ENCODE results near the gene GNLY.

GNLY gene

DNA sequence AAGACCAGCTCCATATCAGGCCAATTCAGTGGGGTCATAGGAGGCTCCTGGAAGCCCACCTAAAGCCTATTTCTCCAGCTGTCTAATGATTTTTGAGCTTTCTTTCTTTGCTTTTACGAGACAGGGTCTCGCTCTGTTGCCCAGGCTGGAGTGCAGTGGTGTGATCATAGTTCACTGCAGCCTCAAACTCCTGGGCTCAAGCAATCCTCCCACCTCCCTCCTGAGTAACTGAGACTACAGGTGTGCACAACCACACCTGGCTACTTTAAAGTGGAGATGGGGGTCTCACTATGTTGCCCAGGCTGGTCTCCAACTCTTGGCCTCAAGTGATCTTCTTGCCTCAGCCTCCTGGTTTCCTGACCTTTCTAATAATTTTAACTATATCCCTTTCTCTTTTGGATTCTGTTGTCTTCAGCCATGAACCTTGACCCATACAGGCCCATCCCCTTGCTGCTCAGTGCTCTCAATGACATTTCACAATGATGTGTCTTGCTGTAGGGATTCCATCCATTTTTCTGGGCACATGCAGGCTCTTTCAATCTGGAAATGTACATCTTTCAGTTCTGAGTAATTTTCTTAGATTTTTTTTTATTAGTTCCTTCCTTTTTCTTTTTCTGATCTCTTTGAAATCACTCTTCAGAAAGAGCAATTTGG, 29.7 kb downstream of the GNLY start:
- Histone ChIP-seq H3K4me1 (ENCODE audit: control insufficient read depth in 2 of 2, insufficient read depth in 2 of 2, low read length in 2 of 2) (peaks cover 0 to 1% of the 10 kb centered on the region in 2 donors), H3K9ac (ENCODE audit: low read depth in 1 of 2, low read length in 2 of 2) (no peak overlapping the region), H3K9me3 (ENCODE audit: control insufficient read depth in 2 of 2, low read length in 2 of 2) (no peaks in the 10 kb centered on the region), H3K4me3 (ENCODE audit: low read length in 2 of 2) (no peak overlapping the region), H3K27ac (ENCODE audit: low read depth in 2 of 2, low read length in 2 of 2) (no peak overlapping the region), H3K27me3 (ENCODE audit: control insufficient read depth in 2 of 2, insufficient read depth in 2 of 2, low read length in 2 of 2) (peaks cover 0 to under 1% of the 10 kb centered on the region in 2 donors), H3K36me3 (ENCODE audit: control insufficient read depth in 2 of 2, insufficient read depth in 2 of 2, low read length in 2 of 2) (no peaks in the 10 kb centered on the region)

DNA sequence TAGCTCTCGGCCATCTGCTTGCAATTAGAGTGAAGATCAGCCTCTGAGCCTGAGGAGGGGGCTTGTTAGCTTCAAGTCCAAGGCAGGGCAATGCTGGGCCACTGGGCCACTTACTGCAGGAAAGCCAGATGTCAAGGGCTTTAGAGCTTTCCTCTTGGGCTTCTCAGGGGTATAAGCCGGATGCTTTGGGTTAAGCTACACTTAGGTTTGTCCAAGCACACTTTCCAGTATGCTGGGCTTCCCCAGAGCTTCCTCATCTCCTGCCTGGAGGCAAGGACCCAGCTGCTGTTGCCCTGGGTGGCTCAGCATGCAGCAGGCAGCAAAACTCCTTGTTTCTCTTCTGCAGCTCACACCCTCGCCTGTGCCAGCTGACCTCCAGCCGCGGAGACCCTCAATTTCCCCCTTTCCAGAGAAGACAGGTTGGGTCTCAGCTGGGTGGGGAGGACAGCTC, 30.6 kb downstream of the GNLY start:
- Histone ChIP-seq H3K4me1 (ENCODE audit: control insufficient read depth in 2 of 2, insufficient read depth in 2 of 2, low read length in 2 of 2) (peaks cover 0 to 2% of the 10 kb centered on the region in 2 donors), H3K27ac (ENCODE audit: low read depth in 2 of 2, low read length in 2 of 2) (no peak overlapping the region)

GRCh38 chr2:85725451-85725850, 31.3 kb downstream of the GNLY start:
- Histone ChIP-seq H3K4me1 (ENCODE audit: control insufficient read depth in 2 of 2, insufficient read depth in 2 of 2, low read length in 2 of 2) (peaks cover 0 to 2% of the 10 kb centered on the region in 2 donors), H3K27me3 (ENCODE audit: control insufficient read depth in 2 of 2, insufficient read depth in 2 of 2, low read length in 2 of 2) (peaks cover 0 to 1% of the 10 kb centered on the region in 2 donors), H3K4me3 (ENCODE audit: low read length in 2 of 2) (no peak overlapping the region), H3K9ac (ENCODE audit: low read depth in 1 of 2, low read length in 2 of 2) (no peak overlapping the region), H3K36me3 (ENCODE audit: control insufficient read depth in 2 of 2, insufficient read depth in 2 of 2, low read length in 2 of 2) (no peaks in the 10 kb centered on the region), H3K27ac (ENCODE audit: low read depth in 2 of 2, low read length in 2 of 2) (no peak overlapping the region), H3K9me3 (ENCODE audit: control insufficient read depth in 2 of 2, low read length in 2 of 2) (no peaks in the 10 kb centered on the region)

More for the DNA sequence above, 30.6 kb downstream of the GNLY start:
- Histone ChIP-seq H3K27me3 (ENCODE audit: control insufficient read depth in 2 of 2, insufficient read depth in 2 of 2, low read length in 2 of 2) (peaks cover 0 to 1% of the 10 kb centered on the region in 2 donors), H3K9ac (ENCODE audit: low read depth in 1 of 2, low read length in 2 of 2) (no peak overlapping the region), H3K9me3 (ENCODE audit: control insufficient read depth in 2 of 2, low read length in 2 of 2) (no peaks in the 10 kb centered on the region), H3K36me3 (ENCODE audit: control insufficient read depth in 2 of 2, insufficient read depth in 2 of 2, low read length in 2 of 2) (no peaks in the 10 kb centered on the region), H3K4me3 (ENCODE audit: low read length in 2 of 2) (no peak overlapping the region)

DNA sequence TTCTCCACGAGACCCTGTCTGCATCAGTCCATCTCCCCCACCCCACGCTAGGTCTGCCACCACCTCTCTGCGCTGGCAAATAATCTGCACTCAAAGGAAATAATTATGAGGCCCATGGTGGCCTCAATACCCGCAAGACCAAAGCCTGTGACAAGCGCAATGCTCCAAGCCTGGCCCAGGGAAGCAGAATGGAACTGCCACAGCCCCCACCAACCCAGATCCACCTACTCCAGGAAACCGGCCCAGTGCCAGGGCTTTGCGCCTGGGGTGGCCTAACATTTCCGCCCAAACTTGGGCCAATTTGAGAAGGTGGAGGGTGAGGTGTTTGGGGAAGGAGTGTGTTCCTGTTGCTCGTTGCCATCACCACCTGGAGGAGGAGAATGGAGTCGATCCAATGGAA, 33.6 kb downstream of the GNLY start:
- Histone ChIP-seq H3K27ac (ENCODE audit: low read depth in 2 of 2, low read length in 2 of 2) (no peak overlapping the region), H3K4me3 (ENCODE audit: low read length in 2 of 2) (no peak overlapping the region), H3K9ac (ENCODE audit: low read depth in 1 of 2, low read length in 2 of 2) (no peak overlapping the region), H3K4me1 (ENCODE audit: control insufficient read depth in 2 of 2, insufficient read depth in 2 of 2, low read length in 2 of 2) (peaks cover 0 to 2% of the 10 kb centered on the region in 2 donors), H3K9me3 (ENCODE audit: control insufficient read depth in 2 of 2, low read length in 2 of 2) (no peaks in the 10 kb centered on the region), H3K36me3 (ENCODE audit: control insufficient read depth in 2 of 2, insufficient read depth in 2 of 2, low read length in 2 of 2) (no peaks in the 10 kb centered on the region), H3K27me3 (ENCODE audit: control insufficient read depth in 2 of 2, insufficient read depth in 2 of 2, low read length in 2 of 2) (peaks cover 0 to 1% of the 10 kb centered on the region in 2 donors)

DNA sequence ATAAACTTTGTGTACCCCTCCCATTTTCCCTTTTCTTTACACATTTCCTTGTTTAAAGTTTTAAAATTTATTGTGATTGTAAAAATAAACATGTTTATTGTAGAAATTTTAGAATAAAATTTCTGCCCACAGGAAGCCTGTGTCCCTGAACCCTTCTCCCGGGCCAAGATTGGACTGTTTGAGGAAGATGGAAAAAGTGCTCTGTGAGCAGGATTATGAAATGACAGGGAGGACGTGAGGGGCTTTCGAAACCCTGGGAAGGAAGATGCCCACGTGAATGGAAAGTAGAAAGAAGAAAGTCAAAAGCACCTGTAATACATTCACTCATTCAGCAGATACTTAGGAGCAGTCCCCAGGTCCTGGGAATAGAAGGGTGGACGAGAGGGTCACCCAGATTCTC, 34.2 kb downstream of the GNLY start:
- Histone ChIP-seq H3K9me3 (ENCODE audit: control insufficient read depth in 2 of 2, low read length in 2 of 2) (no peaks in the 10 kb centered on the region), H3K36me3 (ENCODE audit: control insufficient read depth in 2 of 2, insufficient read depth in 2 of 2, low read length in 2 of 2) (no peaks in the 10 kb centered on the region), H3K27ac (ENCODE audit: low read depth in 2 of 2, low read length in 2 of 2) (no peak overlapping the region), H3K9ac (ENCODE audit: low read depth in 1 of 2, low read length in 2 of 2) (no peak overlapping the region), H3K4me1 (ENCODE audit: control insufficient read depth in 2 of 2, insufficient read depth in 2 of 2, low read length in 2 of 2) (peaks cover 0 to 2% of the 10 kb centered on the region in 2 donors), H3K27me3 (ENCODE audit: control insufficient read depth in 2 of 2, insufficient read depth in 2 of 2, low read length in 2 of 2) (peaks cover 0 to 1% of the 10 kb centered on the region in 2 donors), H3K4me3 (ENCODE audit: low read length in 2 of 2) (no peak overlapping the region)

- Histone ChIP-seq H3K9ac (ENCODE audit: low read depth in 1 of 2, low read length in 2 of 2) (no peak overlapping the region), H3K9me3 (ENCODE audit: control insufficient read depth in 2 of 2, low read length in 2 of 2) (no peaks in the 10 kb centered on the region), H3K27me3 (ENCODE audit: control insufficient read depth in 2 of 2, insufficient read depth in 2 of 2, low read length in 2 of 2) (peaks cover 0 to 1% of the 10 kb centered on the region in 2 donors), H3K4me3 (ENCODE audit: low read length in 2 of 2) (no peak overlapping the region), H3K4me1 (ENCODE audit: control insufficient read depth in 2 of 2, insufficient read depth in 2 of 2, low read length in 2 of 2) (peaks cover 0 to 2% of the 10 kb centered on the region in 2 donors), H3K27ac (ENCODE audit: low read depth in 2 of 2, low read length in 2 of 2) (no peak overlapping the region), H3K36me3 (ENCODE audit: control insufficient read depth in 2 of 2, insufficient read depth in 2 of 2, low read length in 2 of 2) (no peaks in the 10 kb centered on the region)
Measured at GRCh38 chr2:85728883-85729824, 35.0 kb downstream of the GNLY start.

GRCh38 chr2:85729825-85730510, 35.8 kb downstream of the GNLY start:
- H3K36me3 ChIP-seq (ENCODE audit: control insufficient read depth in 2 of 2, insufficient read depth in 2 of 2, low read length in 2 of 2): no peaks in the 10 kb centered on the region
- no peak overlapping the region for H3K9ac ChIP-seq (ENCODE audit: low read depth in 1 of 2, low read length in 2 of 2)
- no peak overlapping the region for H3K27ac ChIP-seq (ENCODE audit: low read depth in 2 of 2, low read length in 2 of 2)
- no peaks in the 10 kb centered on the region for H3K9me3 ChIP-seq (ENCODE audit: control insufficient read depth in 2 of 2, low read length in 2 of 2)
- H3K27me3 ChIP-seq (ENCODE audit: control insufficient read depth in 2 of 2, insufficient read depth in 2 of 2, low read length in 2 of 2): peaks cover 0 to 1% of the 10 kb centered on the region in 2 donors
- H3K4me1 ChIP-seq (ENCODE audit: control insufficient read depth in 2 of 2, insufficient read depth in 2 of 2, low read length in 2 of 2): peaks cover 0 to 2% of the 10 kb centered on the region in 2 donors
- no peak overlapping the region for H3K4me3 ChIP-seq (ENCODE audit: low read length in 2 of 2)

DNA sequence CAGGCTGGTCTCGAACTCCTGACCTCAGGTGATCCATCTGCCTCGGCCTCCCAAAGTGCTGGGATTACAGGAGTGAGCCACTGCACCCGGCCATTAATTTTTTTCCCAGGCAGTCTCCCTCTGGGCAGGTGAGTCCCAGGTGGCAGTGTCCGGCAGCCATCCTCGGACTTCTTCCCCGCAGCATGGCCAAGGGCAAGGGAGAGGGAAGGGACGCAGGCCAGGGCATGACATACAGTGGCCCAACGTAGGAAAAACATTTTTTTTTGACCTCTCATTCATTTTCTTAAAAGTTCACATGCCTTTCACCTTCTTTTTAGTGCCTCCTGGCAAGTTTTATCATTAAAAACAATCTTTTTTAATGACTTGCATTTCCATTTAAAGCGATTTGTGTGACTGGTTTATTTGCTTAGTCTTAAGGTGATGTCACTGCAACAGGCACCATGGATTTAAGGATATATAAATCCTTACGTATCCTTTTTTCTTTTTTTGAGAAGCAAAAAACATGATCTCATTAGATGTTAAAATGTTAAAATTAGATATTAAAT, 36.6 kb downstream of the GNLY start:
- Histone ChIP-seq H3K9me3 (ENCODE audit: control insufficient read depth in 2 of 2, low read length in 2 of 2) (no peaks in the 10 kb centered on the region), H3K4me3 (ENCODE audit: low read length in 2 of 2) (no peak overlapping the region), H3K9ac (ENCODE audit: low read depth in 1 of 2, low read length in 2 of 2) (no peak overlapping the region), H3K36me3 (ENCODE audit: control insufficient read depth in 2 of 2, insufficient read depth in 2 of 2, low read length in 2 of 2) (no peaks in the 10 kb centered on the region), H3K27me3 (ENCODE audit: control insufficient read depth in 2 of 2, insufficient read depth in 2 of 2, low read length in 2 of 2) (peaks cover 0 to 1% of the 10 kb centered on the region in 2 donors), H3K27ac (ENCODE audit: low read depth in 2 of 2, low read length in 2 of 2) (no peak overlapping the region), H3K4me1 (ENCODE audit: control insufficient read depth in 2 of 2, insufficient read depth in 2 of 2, low read length in 2 of 2) (peaks cover 0 to 2% of the 10 kb centered on the region in 2 donors)

DNA sequence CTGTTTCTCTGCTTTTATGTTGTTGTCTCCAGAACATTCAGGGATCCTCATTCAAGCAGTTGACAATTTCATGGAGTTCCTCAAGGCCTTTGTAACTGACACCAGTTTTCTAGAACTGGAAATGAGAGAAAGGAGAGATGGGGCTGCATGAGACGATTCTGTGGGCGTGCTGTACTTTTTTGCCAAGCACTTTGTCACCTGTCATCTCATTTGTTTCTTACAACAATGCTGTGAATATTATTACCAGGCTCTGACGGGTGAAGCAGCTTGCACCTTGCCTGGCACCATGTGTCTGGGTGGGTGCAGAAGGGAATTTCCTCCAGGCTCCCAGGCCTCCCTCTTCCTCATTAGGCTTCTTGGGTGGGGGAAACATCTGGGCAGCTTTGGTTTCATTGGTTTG, 37.4 kb downstream of the GNLY start:
- Histone ChIP-seq H3K9ac (ENCODE audit: low read depth in 1 of 2, low read length in 2 of 2) (no peak overlapping the region), H3K9me3 (ENCODE audit: control insufficient read depth in 2 of 2, low read length in 2 of 2) (no peaks in the 10 kb centered on the region), H3K27me3 (ENCODE audit: control insufficient read depth in 2 of 2, insufficient read depth in 2 of 2, low read length in 2 of 2) (peaks cover 0 to 1% of the 10 kb centered on the region in 2 donors), H3K4me1 (ENCODE audit: control insufficient read depth in 2 of 2, insufficient read depth in 2 of 2, low read length in 2 of 2) (peaks cover 0 to 2% of the 10 kb centered on the region in 2 donors), H3K4me3 (ENCODE audit: low read length in 2 of 2) (no peak overlapping the region), H3K27ac (ENCODE audit: low read depth in 2 of 2, low read length in 2 of 2) (no peak overlapping the region), H3K36me3 (ENCODE audit: control insufficient read depth in 2 of 2, insufficient read depth in 2 of 2, low read length in 2 of 2) (no peaks in the 10 kb centered on the region)

All from mucosa of rectum (tissue), 2 donors.